GM18858 (cell line): Measurements from ENCODE around the gene MPP2.
"Not testable (repeated sequence)": the region's sequence is repeated elsewhere in the genome, so short reads cannot be mapped to it uniquely, and the experiment has no call there.

Experiments
- ATAC-seq: cut with Tn5 transposase; IDR thresholded peaks from one replicate; pipeline ENCODE4 v1.9.1; 2021; ENCODE audit not compliant: unreplicated experiment

Gene MPP2

DNA sequence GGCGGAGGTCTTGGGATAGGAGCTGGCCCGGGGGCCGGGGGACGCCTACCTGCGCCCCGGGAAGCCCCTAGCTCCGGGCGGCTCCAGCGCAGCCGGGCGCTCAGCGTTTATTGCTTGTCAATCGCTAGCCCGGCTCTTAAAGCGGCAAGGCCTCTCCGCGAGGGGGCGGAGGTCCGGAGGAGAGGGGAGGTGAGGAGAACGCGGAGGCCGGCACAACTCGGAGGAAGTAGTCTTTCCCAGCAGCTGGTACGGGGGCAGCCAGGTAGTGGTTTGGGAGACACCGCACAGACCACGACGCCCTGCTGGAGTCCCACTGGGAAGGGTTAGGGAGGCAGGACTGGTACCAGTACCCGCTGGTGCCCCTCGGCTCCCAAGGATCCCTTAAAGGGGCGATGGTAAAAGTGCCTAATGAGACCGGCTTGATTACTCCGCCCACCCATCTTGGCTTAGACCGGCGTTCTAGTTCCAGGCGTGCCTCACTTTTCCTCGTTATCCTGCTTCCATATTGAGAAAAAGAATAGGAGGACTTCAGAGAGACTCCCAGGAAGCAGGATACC is at the start of gene MPP2:
Gene MPP2 (minus strand): TSS at position 112 of the 557 bp plus-strand sequence. CDS start 3,076 bp downstream, outside the sequence.
- no peak for ATAC-seq

DNA sequence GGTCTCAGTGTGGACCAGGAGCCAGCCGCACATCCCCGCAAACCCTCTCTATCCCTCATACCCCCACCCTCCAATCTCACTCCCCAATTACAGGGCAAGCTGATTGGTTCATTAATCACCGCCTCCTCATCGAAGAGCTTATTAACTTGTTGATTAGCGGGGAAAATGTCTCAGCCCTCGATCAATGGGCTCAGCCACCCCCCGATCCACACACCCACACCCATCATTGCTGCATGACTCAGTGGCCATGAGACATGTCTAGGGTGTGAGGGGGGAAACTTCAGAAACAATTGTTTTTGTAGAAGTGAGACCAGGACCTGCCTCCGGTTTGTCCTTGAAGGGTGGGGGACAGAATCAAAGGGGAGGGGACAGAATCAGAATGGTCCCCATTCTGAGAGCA is 48.9 kb upstream of the MPP2 start:
- ATAC-seq = no peak

GRCh38 chr17:43953746-43954145 is 46.4 kb upstream of the MPP2 start, which contains the start of gene PYY:
PYY (minus strand) TSS chr17:43953940; CDS start chr17:43953483, 457 bp downstream.
- no peak for ATAC-seq

- ATAC-seq = no peak
Observed at GRCh38 chr17:43952724-43953666, 45.7 kb upstream of the MPP2 start.

DNA sequence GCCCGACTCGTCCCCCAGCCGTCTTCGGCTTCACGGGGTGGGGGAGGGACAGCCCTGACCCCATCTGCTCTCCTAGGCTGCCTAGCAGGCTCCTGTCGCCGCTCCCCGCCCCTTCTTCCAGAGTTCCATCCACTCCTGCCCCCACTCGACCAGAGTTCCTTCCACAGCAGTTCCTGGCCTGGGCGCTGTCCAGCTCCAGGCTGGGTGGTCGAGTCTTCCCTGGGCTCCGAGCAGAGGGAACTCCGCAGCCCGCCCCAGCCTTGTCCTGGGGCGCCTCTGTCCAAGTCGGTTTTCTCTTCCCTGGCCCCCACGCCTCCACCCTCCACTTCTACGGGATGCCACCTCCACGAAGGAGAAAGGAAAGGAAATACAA is 45.0 kb upstream of the MPP2 start:
- ATAC-seq = no peak

GRCh38 chr17:43951750-43952149 is 44.4 kb upstream of the MPP2 start:
- no peak for ATAC-seq

GRCh38 chr17:43950554-43950953 is 43.2 kb upstream of the MPP2 start:
- ATAC-seq = no peak

DNA sequence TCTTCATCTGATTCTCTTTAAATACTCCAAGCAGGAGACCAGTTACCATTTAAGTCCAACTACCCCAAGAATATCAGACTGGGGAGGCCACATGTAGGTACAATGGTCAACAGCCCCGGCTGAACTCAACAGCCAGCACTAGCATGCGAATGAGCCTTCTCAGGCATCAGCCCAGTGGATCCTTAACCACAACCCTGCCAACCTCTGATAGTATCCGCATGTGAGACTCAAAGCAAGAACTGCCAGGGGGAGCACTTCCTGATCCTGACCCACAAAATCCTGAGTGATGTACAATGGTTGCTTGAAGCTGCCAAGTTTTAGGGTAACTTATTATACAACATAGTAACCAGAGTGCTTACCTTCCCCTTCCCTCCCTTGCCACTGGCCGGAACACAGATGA is 42.4 kb upstream of the MPP2 start:
- ATAC-seq = no peak

GRCh38 chr17:43946781-43947180 is 39.4 kb upstream of the MPP2 start:
- ATAC-seq = no peak

GRCh38 chr17:43945074-43945829 is 37.9 kb upstream of the MPP2 start:
- no peak for ATAC-seq

DNA sequence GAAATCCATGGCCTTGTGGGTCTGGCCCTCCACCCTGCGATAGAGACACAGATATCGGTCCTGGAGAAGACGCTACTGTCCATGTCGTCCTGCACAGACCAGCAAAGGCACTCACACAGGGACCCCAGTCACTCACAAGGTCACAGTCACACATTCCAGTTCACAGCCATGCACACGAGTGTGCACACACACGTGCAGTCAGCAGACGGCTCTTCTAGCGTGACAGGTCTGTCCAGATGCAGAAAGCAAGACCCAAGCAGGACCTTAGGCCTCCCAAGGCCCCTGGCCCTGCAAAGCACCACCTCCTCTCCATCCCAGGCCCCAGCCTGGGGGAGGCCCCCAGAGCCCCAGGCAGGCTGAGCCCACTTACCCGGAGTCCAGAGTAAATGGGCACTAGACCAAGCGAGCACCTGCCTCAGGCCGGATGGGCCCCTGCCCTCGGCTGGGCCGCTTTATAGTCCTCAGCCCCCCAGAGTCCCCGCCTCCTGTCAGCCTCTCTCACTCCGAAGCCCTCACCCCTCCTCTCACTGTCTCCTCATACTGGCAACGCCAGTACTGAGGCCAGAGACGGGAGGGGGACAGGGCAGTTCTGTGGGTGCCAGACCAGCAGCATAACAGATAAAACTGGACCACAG is 34.8 kb upstream of the MPP2 start, which contains the start of gene PPY:
Gene PPY (minus strand): TSS at position 426 of the 635 bp plus-strand sequence. CDS start 822 bp downstream, outside the sequence.
- ATAC-seq = no peak

DNA sequence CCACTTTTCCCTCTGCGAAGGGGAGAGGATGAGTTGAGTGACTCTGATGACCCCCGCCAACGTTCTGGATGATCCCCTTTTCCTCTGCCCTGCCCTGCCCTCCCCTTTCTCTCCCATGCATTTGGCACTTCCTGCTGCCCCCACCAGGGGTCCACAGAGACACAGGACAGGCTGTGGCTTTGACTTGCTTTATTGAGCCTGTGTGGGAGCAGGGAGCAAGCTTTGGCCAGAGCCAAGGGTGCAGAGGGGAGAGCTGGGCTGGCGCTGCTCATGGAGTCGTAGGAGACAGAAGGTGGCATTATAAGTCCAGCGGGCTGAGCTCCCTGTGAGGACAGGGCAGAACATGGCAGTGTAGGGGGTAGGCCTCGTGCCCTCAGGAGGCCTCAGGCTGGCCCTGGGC is 33.3 kb upstream of the MPP2 start:
- no peak for ATAC-seq

DNA sequence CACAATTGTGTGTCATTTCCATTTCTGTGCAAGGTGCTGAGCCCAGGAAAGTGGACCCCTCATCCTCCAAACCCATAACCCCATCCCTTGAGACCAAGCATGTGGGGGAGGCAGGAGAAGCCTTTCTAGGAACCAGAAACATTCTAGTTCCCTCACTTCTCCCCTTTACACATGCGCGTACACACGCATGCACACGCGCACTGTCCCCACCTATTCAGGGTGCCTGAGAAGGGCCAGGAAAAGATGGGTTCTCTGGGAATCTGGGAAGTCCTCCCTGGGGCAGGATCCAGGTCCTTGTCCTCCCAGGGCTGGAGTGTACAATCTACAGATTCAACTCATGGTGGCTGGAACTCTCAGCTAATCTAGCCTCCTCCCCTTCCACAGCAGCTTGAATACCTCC is 32.5 kb upstream of the MPP2 start:
- no peak for ATAC-seq

- ATAC-seq = not testable (repeated sequence)
Observed at GRCh38 chr17:43939452-43939851, 32.1 kb upstream of the MPP2 start.

DNA sequence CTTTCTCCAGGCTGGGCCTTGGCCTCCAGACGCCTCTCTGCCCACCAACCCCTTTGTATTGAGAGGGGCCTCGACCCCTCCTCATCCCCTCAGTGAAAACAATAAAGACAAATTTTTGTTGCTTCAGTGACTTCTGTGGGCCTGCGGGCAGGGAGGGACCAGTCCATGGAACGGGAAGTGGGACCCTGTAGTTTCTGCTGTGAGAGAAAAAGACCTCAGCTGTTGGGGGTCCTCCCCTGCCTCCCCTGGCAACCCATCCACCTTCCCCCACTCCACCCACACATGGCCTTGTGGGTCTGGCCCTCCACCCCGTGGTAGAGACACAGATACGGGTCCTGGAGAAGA is 31.5 kb upstream of the MPP2 start:
- no peak for ATAC-seq

- no peak for ATAC-seq
Observed at GRCh38 chr17:43936434-43936833, 29.1 kb upstream of the MPP2 start.

- no peak for ATAC-seq
Observed at GRCh38 chr17:43935926-43936261, 28.6 kb upstream of the MPP2 start.

- ATAC-seq = no peak
Observed at GRCh38 chr17:43935204-43935925, 28.0 kb upstream of the MPP2 start.

DNA sequence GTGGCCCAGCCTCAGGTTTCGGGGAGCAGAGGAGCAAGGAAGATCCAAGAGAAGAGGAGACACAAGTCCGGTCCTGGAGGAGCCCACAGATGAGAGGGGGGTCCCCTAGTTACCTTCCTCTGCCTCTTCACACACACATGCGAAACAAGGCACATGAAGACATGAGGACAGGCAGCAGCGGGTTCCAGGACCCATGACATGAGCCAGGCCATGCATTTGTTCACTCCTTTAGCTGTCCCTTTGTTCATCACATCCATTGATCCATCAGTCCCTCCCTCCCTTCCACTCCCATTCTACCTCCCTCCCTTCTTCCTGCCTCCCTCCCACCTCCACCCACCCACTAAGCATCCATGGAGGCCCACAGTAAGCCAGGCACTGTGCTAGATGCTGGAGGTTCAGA is 25.6 kb upstream of the MPP2 start:
- ATAC-seq = no peak

DNA sequence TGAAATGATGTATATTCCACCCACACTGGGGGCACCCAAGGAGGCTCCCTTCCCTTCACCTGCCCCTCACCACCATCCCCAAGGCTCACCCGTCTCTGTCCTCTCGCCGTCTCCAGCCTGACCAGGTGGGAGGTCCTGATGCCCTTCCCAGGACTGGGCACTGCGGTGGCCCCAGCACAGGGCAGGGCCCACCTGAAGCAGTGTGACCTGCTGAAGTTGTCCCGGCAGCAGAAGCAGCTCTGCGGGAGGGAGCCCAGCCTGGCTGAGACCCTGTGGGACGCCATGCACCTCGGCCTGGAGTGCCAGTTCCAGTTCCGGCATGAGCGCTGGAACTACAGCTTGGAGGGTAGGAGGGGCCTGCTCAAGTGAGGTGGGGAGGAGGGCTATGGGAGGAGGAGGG is 25.0 kb upstream of the MPP2 start:
- no peak for ATAC-seq
